Measurements from ENCODE around the gene UTS2R.

The UTS2R gene

DNA sequence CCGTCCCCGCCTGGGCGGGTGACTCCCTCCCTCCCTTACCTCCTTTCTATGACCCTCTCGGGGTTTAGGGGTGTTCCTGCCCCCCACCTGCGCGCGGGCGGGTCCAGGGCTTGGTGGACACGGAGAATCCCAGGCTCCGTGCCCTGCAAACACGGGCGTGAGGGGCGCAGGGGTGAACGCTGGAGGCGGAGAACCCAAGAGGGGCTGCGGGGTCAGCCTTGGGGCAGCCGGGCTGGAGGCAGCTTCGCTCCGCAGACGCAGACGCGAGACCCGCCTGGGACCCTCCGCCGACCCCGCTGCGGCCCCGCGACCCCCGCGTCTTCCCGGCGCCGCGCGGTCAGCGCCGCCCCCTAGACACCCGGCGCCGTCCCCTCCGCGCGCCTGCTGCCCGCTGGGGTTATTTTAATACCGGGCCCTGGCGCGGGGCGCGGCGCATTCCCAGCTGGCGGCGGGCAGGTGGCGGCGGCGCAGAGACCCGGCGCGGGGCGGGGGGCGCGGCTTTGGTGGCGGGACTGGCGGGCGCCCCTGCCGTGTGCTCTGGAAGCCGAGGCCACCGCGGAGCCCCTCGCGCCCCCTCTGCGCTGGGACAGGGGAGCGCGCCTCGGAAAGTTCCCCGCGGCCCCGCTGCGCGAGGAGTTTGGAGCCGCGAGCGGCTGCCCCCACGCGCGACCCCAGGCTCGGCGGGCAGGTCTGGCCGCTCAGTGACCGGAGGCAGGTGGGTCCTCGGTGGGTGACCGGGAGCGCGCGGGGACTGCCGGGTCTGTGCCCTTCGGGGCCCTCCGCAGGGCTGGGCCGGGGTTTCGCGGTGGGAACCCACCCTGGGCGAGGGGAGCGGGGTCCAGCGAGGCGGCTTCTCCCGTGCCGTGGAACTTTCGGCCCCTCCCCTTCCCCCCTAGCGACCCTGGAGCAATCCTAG lies at the start of gene UTS2R:
Gene UTS2R, plus strand, starts transcription at position 433 of the 916 bp plus-strand sequence. CDS start 2,560 bp downstream, outside the sequence.
- DNase-seq (ENCODE audit: low read depth): no peak

DNA sequence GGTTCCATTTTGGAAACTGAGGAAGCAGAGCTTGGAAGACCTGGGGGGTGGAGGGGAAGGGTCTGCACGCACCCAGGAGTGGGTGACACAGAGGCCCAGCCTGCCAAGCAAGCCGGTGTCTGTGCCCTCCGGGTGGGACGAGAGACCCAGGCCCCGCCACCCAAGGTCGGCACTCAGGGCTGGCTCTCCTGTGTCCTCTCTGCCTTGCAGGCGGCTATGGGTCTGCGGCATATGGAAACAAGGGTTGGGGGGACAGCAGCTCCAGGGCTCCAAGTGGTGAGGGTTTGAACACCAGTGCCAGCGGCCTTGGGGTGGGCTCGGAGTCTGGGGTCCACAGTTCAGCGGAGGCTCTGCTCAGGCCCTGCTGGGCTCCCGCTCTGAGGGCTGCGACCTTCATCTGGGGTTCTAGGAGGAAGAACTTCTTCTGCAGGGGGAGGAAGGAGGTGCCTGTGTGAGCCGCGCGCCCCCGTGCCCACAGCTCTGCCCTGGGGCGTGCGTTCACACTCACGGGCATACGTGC lies 49.6 kb upstream of the UTS2R start:
- DNase-seq (ENCODE audit: low read depth): no peak

DNA sequence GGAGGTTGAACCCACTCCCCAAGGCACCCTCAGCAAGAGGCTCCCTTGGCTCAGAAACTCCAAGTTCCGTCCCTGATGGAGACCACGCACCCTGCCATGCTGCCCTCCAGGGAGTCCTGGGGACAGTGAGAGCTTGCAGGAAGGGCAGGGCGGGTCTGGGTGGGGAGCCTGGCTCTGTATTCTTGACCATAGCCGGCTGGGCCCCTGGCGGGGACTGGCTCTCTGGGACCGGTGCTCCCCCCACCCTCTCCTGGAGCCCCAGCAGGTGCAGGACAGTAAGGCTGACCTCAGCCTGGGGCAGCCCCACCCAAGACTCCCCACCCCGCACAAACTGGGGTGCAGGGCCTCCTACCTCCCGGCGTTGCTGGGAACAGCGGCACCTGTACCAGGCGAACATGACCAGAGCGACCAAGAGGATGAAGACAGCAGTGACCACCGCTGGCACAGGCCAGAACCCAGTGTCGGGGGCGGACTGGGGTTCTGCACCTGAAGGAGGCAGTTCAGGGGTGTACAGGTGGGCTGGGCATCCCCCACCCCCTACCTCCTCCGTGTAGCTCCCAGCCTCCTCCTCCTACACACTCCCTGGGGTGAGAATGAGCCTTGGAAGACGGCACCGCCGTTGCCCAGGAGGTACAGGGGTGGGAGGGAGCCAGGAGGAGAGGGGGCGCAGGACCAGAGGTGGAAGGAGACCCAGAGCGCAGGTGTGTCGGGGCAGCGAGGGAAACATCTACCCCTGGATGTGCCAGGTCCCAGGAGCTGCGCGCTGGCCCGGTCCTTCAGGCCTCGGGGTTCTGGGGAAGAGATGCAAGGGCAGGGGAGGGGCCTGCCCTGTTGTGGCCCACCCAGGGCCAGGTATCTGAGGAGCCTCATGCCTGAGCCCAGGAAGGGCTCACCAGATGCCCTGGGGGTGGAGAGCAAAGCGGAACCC lies 48.8 kb upstream of the UTS2R start:
- DNase-seq (ENCODE audit: low read depth): no peak

DNA sequence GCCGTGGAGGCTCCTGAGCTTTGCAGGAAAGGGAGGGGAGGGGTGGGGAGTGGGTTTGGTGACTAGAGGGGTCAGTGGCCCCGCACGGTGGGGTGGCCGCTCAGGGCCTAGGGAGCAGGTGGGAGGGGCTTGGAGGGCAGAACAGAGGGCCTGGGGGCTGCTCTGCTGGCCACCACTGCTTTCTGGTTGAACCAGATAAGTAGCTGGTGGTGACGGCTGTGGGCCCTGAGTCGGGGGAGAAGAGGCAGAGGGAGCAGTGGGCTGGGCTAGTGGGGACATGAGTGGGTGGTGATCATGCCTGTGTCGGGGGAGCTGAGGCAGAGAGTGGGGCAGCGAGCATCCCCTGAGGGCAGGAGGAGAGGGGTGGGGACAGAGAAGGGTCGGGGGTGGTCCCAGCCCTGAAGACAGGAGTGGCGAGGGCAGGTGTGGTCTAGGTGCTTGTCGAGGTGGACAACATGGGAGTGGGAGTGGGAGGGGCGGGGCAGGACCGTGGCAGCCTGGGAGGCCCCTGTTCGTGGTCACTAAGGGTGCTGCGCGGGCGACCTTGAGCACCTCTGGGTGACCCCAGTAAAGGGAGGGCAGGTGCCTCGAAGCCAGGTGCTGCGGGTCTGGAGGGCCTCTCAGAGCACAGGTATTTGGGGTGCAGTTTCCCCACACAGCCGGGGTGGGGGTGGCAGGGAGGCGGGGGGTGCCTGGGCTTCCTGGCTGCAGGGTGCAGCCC lies 47.9 kb upstream of the UTS2R start:
- DNase-seq (ENCODE audit: low read depth): no peak

DNA sequence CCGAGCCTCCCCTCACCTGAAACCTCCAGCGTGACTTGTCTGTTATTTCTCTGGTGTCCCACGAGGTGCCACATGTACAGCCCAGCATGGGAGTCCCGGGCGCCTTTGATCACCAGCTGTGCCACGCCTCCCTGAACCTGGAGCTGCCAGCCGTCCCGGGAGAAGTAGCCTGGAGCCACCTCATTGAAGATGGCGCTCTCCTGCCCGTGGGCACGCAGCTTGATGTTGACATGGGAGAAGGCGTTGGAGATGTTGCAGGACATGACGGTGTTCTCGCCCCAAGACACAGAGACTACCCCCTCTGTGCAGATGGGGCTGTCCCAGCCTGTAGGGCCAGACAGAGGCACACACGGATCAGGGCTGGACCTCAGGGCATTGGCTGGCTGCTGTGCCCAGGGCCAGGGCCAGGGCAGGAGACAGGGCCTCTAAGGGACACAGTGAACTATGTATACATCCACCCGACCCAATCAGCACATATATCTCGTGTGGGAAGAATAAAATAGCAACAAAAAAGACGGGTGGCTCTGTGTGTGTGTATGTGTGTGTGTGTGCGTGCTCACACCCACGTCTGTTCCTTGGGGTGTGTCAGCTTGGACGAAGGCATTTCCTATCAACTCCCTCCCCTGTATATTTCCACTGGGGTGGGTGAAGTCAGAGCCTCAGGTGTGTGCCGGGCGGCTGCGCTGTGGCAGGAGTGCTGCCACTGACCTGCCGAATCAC lies 46.8 kb upstream of the UTS2R start:
- DNase-seq (ENCODE audit: low read depth): no peak

DNA sequence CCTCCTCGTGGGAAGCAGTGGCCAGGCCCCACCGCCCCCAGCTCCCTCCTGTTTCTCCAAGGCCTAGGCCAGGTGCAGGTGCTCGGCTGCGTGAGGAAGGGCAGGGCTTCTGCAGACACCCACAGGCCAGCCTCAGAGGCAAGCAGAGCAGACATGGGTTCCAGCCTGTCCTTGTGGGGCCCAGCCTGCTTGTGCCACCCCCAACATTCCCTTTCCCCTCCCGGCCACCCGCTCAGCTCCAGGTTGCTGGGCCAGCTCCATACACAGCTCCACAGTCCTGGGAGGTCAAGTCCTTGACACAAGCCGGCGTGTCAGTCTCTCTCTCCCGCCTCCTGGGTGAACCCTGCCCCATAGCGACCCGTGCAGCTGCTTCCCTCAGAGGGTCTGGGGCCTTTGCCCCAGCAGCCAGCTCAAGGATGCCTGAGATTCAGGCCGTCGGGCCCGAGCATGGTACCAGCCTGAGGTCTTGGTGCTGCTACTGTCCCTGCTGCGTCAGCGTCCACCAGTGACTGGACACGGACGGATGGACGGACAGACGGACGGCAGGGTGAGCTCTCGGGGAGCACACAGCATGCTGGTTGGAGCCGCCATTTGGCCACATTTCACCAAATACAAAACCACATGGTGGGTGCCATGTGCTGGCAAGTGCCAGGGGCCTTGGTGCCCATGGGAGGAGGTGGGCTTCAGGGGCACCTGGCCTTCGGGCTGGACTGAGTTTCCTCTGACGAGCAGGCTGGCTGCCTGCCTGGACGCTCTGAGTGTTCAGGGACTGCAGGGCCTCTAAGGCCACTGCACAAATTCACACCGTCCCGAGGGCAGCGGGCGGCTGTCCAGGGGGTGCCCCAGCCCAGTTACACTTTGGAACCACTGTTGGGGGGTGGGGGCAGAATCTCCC lies 46.0 kb upstream of the UTS2R start:
- no peak for DNase-seq (ENCODE audit: low read depth)

DNA sequence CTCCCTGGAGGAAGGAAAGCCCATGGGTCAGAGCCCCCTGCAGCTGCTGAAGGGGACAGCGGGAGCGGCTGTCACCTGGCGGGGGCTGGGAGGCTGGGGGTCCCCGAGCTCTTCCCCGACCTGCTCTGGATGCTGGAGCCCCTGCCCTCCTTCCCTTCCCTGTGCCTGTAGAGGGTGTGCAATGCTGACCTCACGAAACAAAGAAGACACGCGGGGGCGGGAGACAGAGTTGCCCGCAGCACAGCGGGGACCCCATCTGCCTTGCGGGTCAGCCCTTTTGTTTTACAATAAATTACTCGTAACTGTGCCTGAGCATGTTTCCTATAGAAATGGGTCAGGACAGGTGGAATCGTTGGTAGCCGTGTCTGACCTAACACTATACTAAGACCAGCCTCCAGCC lies 44.3 kb upstream of the UTS2R start:
- DNase-seq (ENCODE audit: low read depth): no peak

DNA sequence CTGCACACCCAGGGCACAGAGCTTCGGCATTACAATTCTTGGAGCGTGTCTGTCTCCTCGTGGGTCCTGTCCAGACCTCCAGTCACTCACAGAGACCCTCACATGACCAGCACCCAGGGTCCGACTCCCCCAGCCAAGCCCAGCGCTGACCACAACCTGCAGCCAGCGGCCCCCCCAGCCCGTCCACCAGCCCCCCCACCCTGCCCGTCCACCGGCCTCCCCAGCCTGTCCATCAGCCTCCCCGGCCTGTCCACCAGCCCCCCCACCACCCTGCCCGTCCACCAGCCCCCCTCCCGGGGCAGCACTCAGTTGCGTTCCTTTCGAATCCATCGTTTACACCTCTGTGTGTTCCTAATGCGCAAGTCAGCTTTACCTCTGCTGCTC lies 43.8 kb upstream of the UTS2R start:
- DNase-seq (ENCODE audit: low read depth): no peak

DNA sequence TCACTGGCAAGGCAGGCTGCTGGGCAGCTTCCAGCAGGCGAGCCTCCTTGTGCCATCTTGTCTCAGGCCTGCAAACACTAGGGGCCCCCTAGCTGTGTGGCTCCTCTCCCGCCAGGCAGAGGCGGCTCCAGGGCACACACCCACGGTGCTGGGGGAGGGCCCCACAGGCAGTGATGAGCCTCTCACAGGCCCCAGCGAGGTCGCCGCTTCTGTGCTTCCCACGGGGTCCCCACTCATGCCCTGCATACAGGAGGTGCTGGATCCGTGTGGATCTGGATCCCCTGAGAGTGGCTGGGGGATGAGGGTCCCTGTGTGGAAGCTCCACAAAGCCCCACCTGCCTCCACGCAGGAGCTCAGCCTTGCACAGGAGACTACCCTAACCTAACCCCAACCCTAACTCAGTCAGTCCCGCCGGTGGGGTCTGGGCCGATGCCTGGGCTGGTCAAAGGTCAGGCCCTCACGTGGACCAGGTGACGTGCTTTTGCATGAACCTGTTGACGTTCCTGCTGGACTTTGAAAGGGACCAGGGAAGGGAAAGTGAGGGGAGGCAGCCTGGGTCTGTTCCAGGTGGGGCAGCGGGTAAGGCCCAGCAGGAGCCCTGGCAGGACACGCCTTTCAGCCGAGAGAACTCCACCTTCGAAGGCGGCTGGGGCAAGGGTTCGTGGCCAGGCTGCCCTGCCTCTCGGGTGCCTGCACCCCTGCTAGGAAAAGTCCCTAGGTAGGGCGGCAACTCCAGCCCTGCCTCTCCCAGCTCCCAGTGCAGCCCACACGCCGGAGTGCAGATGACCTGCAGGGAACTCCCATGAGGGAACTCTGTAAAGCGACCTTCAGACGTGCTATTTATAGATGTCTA lies 43.2 kb upstream of the UTS2R start:
- DNase-seq (ENCODE audit: low read depth): no peak

DNA sequence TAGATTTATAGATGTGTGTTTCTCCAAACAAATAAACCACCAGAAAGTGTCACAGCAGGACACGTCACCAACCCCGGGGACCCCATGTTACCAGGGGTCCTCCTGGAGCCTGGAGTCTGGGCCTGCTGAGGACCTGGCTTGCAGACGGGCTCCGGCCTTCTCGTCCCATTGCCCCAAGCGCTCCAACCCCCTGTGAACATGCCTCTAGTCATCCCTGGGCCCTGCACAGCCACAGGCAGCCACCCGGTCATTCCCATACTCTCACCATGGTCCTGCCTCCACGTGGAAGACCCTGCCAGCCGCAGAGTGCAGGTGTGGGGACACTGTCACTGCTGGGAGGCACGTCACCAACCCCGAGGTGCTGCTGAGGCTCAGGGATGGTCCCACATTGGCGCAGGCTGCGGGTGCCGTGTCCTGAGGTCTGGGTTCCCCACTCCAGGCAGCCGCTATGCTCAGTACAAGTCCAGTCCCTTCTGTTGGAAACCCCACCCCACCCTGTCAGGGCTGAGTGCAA lies 42.5 kb upstream of the UTS2R start:
- DNase-seq (ENCODE audit: low read depth): no peak

DNA sequence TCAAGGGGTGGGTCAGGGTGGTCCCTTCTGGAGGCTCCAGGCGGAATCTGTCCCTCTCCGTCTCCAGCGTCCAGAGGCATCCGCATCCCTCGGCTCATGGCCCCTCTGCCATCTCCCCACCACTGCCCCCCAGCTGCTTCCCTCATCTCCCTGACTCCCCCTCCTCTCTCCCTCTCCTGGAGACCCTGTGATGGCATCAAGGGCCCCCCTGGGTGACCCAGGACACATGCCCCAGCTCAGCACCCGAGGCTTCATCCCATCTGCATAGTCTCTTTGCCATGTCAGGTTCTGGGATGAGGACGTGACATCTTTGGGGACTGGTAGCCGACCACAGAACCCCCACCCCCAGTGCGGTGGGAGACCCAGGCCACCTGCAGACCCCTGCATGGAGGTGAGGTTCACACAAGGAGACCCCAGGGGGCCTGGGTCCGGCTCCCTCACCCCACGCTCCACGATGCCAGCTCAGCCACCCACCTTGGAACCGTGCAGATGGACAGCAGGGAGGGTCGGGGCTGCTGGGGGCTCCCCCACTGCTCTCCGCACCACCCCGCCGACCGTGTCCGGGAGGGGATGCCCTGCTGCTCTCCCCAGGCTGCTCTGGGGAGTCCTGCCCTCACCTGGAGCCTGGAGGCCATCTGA lies 41.8 kb upstream of the UTS2R start:
- DNase-seq (ENCODE audit: low read depth): no peak

DNA sequence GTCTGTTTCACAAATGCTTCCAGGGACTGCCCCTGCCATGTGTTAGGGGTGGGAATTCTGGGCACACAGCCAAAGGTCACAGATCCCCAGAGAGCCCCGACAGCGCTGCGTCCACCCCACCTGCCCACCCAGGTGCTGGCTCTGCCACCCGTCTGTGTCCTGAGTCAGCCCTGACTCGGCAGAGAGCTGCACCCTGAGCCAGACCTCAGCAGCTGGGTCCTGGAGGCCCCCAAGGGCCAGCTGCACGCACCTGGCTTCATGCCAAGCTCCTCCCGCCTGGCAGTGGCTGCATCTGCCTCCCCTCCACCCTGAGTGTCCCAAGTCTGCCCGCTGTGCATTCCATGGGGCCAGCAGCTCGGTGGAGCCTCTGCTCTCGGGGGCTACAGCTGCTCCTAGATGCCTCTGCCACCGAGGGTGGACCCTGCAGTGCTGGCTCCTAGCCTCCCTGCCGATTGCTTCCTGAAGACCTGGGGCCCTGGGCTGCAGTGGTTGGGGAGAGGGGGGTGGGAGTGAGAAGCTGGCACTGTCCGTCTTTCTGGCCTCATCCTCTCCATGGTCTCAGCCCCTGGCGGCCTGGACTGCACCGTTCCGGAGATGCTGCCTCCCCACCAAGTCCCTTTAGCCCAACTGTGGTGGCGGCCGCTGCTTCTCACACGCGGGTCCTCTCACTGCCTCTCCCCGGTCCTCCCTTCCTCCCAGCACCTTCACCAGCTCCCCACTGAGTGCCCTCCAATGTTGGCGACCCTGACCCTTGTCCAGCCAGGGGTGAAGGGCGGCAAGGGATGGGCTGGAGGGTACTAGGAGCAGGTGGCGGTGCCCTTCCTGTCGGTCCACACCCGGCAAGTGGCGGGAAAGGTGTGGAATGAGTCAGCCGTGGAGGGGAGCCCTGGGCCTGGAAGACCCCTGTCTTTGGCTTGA lies 41.0 kb upstream of the UTS2R start:
- no peak for DNase-seq (ENCODE audit: low read depth)

DNA sequence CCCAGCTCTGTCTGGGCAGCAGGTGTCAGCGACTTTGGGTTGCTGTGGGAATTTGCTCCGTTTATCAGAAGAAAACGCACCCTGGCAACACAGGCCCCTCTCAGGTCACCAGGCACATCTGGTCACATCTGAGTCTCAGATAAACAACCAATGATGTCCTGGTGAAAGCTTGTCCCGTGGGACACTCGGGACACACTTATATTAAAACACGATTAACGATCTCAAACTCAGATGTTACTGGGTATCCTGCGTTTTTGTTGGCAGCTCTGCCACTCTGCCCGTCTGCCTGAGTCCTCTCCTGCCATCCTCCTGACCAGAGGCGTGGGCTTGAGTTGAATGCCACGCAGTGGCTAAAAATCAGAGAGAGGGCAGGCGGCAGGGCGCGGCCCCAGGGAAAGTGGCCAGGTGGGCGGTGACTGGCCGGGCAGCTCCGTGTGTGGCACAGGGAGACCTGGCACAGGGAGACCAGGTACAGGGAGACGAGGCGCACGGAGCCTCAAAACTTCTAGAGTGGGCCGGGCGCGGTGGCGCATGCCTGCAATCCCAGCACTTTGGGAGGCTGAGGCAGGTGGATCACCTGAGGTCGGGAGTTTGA lies 40.1 kb upstream of the UTS2R start:
- no peak for DNase-seq (ENCODE audit: low read depth)

DNA sequence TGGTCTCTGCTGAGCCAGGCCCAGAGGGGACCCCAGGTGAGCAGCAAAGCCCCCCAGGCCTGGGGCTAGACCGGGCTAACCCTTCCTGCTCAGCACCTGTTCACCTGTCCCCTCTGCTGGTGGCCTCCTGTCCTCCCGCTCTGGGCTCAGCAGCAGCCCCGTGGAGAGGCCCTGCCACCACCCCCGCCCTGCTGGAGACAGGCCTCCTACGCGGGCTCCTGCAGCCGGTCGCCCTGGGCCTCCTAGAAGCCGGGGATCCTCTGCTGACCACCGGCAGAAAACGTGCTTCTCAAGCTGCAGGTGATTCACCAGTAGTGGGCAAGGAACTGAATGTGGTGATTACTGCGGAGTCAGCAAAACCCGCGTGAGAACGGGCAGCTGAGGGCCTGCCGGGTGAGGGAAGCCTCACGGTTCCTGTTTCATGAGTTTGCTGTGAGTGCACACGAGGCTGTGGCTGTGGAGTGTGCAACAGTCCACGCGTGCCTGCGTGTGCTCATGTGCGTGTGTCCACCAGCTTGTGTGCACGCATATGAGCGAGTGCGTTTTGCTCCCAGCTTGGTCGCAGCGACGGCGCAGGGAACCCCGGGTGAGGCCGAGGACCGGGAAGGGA lies 38.8 kb upstream of the UTS2R start:
- no peak for DNase-seq (ENCODE audit: low read depth)

DNA sequence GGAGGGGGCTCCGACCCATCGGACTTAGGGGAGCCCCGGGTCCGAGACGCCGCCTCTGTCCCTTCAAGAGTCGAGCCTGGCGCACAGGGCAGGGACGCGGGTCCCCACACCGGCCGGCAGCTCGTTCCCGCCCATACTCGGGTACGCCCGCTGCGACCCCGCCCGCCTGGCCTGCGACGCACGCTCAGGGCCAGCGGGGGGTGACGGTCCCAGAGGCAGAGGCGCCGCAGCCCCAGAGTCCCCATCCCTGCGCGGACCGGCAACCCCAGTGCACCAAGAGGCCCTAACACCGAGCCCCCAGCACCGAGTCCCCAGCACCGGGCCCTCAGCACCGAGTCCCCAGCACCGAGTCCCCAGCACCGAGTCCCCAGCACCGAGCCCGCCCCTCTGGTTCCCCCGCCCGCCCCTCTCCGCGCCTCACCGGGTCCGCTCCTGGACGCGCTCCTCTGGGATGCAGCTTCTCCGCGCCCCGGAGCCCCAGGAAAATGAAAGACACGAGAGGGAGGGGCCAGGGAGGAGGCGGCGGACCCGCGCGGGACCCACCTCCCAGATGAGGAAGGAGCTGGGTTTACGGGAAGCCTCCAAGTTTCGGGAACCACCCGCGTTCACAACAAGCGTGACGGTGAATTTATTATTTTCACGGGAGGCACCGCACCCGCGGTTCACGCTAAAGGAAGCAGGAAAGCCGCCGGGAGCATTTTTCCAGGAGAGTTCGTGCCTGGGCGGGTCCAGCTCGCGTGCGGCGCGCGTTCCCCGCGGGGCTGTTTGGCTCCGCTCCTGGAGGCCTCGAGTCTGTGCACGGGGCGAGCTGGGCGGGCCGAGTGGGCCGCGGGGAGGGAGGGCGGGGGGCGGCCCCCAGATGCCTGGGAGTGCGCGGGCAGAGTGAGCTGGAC lies 38.0 kb upstream of the UTS2R start, which contains the start of gene SECTM1:
Gene SECTM1, minus strand, starts transcription at position 488 of the 893 bp plus-strand sequence. CDS start 6,526 bp downstream, outside the sequence.
- DNase-seq (ENCODE audit: low read depth): no peak
